Neuron (in vitro differentiated cells): ENCODE measurements around the gene RIPOR3.
"Not testable (repeated sequence)": the region's sequence is repeated elsewhere in the genome, so short reads cannot be mapped to it uniquely, and the experiment has no call there.

Experiments
- H2AFZ ChIP-seq: one replicate; pipeline ENCODE4 v1.6.1; 2013; ENCODE audit warnings: low read depth, mild to moderate bottlenecking, inconsistent platforms, low read length, moderate library complexity
- H3K27me3 ChIP-seq: one replicate; pipeline ENCODE4 v1.6.1; 2013; ENCODE audit warnings: low read length; ENCODE audit not compliant: insufficient read depth
- H3K36me3 ChIP-seq: one replicate; pipeline ENCODE4 v1.6.1; 2013; ENCODE audit warnings: low read length; ENCODE audit not compliant: insufficient read depth
- H3K4me1 ChIP-seq: one replicate; pipeline ENCODE4 v1.6.1; 2013; ENCODE audit warnings: low read length; ENCODE audit not compliant: insufficient read depth
- H3K4me3 ChIP-seq: 2 replicates; pipeline ENCODE4 v1.5.1; 2013; ENCODE audit warnings: mild to moderate bottlenecking, low read length, moderate library complexity
- H3K9me3 ChIP-seq: one replicate; pipeline ENCODE4 v1.6.1; 2013; ENCODE audit warnings: low read length

Gene RIPOR3

DNA sequence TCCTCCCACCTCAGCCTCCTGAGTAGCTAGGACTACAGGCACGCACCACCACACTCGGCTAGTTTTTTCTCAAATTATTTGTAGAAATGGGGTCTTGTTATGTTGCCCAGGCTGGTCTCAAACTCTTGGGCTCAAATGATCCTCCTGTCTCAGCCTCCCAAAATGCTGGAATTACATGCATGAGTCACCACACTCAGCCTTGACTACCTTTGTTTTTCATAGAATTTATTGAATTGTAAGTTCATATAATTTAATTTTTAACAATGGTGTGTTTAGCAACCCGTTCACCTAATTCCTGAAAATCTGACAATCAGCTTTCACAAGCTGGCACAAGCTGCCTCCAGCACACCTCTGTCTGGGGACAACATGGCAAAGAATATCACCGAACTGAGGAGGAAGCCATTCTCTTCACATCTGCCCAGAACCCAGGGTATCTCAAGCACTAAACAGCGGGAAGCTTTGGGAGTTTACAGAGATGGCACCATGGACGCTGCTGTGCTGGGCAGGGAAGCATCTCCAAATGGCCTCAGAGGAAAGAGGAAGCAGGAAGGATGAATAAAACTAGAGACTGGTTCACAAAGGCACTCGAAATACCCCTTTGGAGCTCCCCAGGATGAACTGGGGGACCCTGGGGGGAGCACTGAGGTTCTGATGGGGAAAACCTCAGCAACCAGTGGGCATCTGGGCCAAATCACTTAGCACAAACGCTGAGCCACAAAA lies 2.9 kb downstream of the RIPOR3 start:
- Histone ChIP-seq H3K4me1 (peaks cover 26% of the 10 kb centered on the region), H3K9me3 (no peaks in the 10 kb centered on the region), H2AFZ (no peak overlapping the region), H3K27me3 (peaks cover 13% of the 10 kb centered on the region), H3K36me3 (no peaks in the 10 kb centered on the region), H3K4me3 (no peak overlapping the region)

DNA sequence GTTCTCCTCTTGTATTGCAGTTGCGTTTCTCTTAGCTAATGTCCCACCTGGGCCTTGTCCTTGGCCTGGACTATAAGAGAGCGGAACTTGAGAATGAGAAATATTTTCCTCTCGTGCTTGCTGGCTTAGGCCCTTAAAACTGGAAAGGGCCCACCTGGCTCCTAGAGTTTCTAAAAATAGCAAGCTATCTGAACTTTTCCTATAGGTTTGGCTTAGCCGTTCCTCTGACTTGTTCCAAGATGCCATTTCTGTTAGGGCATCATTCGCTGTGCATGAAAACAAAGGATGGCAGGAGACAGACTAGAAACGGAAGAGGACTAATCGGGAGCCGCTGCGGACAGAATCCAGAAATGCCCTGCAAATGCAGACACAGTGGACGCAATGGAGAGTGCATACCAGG lies 4.5 kb downstream of the RIPOR3 start:
- Histone ChIP-seq H3K4me1 (peaks cover 19% of the 10 kb centered on the region), H3K27me3 (peaks cover 13% of the 10 kb centered on the region), H3K36me3 (no peaks in the 10 kb centered on the region), H3K9me3 (no peaks in the 10 kb centered on the region), H2AFZ (no peak overlapping the region), H3K4me3 (no peak overlapping the region)

DNA sequence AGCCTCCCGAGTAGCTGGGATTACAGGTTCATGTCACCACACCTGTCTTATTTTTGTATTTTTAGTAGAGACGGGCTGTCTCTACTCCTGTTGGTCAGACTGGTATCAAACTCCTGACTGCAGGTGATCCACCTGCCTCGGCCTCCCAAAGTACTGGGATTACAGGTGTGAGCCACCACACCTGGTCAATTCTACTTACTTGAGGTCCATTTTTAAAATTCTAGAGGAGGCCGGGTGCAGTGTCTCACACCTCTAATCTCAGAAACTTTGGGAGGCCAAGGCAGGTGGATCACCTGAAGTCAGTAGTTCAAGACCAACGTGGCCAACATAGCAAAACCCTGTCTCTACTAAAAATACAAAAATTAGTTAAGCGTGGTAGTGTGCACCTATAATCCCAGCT lies 7.8 kb downstream of the RIPOR3 start:
- Histone ChIP-seq H3K27me3 (peaks cover 2% of the 10 kb centered on the region), H3K4me1 (peaks cover 3% of the 10 kb centered on the region), H2AFZ (no peak overlapping the region), H3K4me3 (no peak overlapping the region), H3K9me3 (no peaks in the 10 kb centered on the region), H3K36me3 (no peaks in the 10 kb centered on the region)

DNA sequence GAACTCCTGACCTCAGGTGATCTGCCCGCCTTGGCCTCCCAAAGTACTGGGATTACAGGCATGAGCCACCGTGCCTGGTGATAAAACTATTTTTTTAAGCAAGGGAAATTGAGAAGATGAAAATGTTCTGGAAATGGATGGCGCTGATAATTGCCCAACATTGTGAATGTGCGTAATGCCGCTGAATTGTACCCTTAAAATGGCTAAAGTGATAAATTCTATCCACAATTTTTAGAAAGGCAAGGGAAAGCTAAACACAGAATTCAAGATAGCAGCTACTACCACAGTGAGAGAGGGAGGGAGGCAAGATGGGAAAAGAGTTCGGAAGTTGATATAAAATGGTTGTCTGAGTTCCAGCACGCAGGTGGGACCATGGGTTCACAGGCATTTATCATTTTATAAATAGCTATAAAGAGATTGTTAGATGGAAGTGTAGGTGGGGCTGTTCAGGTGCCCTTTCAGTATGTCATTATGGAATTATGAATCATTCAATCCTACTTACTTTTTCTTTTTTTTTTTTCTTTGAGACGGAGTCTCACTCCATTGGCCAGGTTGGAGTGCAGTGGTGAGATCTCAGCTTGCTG lies 8.3 kb downstream of the RIPOR3 start:
- H3K9me3 ChIP-seq = no peaks in the 10 kb centered on the region
- H3K4me3 ChIP-seq = no peak overlapping the region
- H3K4me1 ChIP-seq = peaks cover 3% of the 10 kb centered on the region
- H3K27me3 ChIP-seq = peaks cover 2% of the 10 kb centered on the region
- H2AFZ ChIP-seq = no peak overlapping the region
- no peaks in the 10 kb centered on the region for H3K36me3 ChIP-seq

DNA sequence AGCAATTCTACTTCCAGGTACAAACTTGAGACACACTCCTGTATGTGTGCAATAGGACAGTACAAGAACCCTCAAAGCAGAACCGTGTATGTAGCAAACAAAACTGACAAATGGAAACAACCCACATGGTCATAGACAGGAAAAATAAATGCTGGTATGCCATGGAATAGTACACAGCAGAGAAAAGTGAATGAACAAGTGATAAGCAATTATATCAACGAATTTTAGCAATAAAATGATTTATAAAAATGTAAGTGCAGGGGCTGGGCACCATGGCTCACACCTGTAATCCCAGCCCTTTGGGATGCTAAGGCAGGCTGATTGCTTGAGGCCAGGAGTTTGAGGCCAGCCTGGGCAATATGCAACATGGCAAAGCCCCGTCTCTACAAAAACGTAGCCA lies 9.3 kb downstream of the RIPOR3 start:
- Histone ChIP-seq H3K9me3 (no peaks in the 10 kb centered on the region), H2AFZ (no peak overlapping the region), H3K4me1 (peaks cover 3% of the 10 kb centered on the region), H3K27me3 (peaks cover 2% of the 10 kb centered on the region), H3K36me3 (no peaks in the 10 kb centered on the region), H3K4me3 (no peak overlapping the region)

DNA sequence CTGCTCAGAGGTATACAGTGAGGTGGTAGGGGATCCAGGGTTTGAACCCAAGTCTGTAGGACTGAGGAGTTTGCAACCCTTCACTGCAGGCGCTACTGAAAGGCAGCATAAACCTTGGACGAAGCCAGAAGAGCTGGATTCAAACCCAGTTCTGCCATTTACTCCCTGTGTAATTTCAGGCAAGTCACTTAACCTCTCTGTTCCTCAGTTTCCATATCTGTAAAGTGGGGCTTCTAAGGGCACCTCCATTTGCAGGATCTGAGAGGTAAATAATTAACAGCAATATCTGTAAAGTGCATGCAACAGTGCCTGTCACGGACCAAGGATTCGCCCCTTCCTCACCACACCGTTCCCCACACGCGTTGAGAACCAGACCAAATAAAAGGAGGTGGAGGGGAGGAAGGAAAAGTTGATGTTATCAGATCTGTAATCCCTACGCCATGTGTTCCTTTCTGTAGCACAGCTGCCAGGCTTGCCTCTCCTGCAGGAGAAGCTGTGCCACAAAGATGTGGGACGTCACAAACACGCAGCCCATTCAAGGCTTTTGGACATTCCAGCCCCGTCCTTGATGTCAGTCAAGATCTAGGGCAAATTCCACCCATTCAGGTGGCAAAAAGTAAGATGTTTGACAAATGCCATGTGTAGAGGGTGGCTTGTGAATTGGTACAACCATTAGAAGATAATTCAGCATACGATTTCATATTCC lies 9.8 kb downstream of the RIPOR3 start:
- H3K9me3 ChIP-seq = no peaks in the 10 kb centered on the region
- no peaks in the 10 kb centered on the region for H3K36me3 ChIP-seq
- H3K27me3 ChIP-seq = peaks cover 2% of the 10 kb centered on the region
- no peak overlapping the region for H2AFZ ChIP-seq
- peaks cover 3% of the 10 kb centered on the region for H3K4me1 ChIP-seq
- no peak overlapping the region for H3K4me3 ChIP-seq

DNA sequence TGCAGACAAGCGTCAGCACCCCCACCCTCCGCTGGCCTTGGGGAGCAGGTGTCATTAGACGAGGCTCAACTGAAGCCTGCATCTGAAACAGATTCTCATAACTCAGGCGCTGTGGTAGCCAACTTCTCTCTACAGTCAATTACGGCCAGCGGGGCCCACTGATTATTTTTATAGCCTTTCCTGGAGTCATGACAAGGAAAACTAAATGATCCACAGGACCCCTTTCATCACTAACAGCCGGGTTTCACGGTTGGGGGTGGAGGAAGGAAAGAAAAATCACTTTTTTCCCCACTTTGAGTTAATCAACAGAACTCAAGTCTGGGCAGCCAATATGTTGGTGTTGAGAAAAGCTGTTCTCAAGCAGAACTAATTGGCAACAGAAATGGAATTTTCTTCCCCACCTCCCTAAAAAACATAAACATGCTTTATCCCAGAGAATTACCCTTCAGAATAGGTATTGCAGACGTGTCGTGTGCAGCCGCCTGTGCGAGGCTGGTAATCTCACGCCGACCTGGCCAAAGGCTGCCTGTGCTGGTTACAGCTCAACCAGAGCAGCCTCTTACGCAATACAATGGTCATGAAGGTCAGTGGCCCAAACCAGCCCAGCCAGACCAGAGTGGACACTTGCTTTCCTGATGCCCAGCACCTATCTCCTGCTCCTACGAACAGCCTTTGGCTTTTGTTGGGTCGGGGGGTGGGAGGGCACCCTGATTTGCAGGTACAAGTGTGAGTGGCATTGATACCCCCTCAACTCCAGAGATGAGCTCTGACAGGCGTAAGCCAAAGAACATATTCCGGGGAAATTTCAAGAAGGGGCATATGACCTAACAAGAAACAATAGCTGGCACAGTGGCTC lies 11.0 kb downstream of the RIPOR3 start:
- Histone ChIP-seq H3K36me3 (no peaks in the 10 kb centered on the region), H3K4me1 (peaks cover 3% of the 10 kb centered on the region), H3K4me3 (no peak overlapping the region), H3K27me3 (peaks cover 2% of the 10 kb centered on the region), H2AFZ (no peak overlapping the region), H3K9me3 (no peaks in the 10 kb centered on the region)

DNA sequence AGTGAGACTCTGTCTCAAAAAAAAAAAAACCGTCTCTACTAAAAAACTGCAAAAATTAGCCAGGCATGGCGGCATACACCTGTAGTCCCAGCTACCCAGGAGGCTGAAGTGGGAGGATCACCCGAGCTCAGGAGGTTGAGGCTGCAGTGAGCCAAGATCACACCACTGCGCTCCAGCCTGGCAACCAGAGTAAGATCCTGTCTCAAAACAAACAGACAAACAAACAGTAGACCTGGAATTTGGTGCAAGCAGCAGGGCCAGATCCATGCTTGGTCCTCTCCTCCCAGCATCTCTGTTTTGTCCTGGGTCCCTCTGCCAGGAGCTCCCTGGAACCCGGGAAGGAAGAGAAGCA lies 11.6 kb downstream of the RIPOR3 start:
- H2AFZ ChIP-seq = no peak overlapping the region
- no peak overlapping the region for H3K4me3 ChIP-seq
- H3K27me3 ChIP-seq = peaks cover 2% of the 10 kb centered on the region
- H3K9me3 ChIP-seq = no peaks in the 10 kb centered on the region
- H3K36me3 ChIP-seq = no peaks in the 10 kb centered on the region
- H3K4me1 ChIP-seq = peaks cover 3% of the 10 kb centered on the region

DNA sequence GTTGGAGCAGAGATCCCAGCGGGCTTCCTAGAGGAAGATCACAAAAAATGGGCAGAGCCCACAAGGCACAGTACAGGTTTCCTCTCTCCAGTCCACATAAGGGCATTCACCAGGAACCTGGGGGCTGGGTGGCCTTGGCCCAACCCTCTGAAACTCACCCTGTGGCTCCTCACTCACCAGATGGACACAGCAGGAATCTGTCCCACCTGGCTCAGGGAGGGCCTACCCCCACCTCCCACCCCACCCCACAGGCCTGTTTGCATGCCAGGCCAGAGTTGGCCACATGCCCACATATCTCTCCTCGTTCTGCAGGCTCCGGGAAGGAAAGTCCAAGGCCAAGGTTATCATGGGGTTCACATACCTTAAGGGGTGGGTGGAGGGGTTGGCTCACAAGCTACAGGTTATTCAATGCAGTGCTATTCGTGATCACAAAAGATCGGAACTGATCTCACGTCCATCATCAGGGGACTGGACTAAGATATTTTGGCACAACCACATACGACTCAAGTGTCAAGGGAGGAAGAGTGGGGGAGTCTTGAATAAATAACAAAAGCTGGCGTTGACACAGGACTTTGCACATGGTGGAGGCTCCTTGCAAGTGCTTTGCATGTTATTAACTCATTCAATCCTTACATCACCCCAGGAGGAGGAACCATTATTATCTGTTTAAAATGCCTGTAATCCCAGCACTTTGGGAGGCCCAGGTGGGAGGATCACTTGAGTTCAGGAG lies 13.0 kb downstream of the RIPOR3 start:
- no peak overlapping the region for H2AFZ ChIP-seq
- no peaks in the 10 kb centered on the region for H3K27me3 ChIP-seq
- H3K9me3 ChIP-seq = no peaks in the 10 kb centered on the region
- H3K4me1 ChIP-seq = peaks cover 3% of the 10 kb centered on the region
- no peaks in the 10 kb centered on the region for H3K36me3 ChIP-seq
- H3K4me3 ChIP-seq = no peak overlapping the region

DNA sequence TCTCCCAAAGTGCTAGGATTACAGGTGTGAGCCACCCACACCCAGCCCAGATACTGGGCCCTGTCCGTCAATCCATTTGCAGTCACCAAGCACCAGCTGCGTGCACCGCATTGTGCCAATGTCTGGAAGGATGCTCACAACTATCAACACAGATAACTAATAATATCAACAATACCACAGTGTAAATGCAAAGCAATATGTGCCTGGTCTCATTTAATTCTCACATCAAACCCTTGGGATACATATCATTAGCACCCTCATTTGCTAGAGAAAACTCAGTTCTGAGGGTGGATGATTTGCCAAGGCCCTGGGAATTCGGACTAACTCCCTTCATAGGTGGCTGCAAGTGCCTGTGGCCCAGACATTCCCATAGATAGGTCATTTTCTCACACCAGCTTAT lies 14.5 kb downstream of the RIPOR3 start:
- Histone ChIP-seq H3K9me3 (no peaks in the 10 kb centered on the region), H3K27me3 (no peaks in the 10 kb centered on the region), H3K4me3 (no peak overlapping the region), H3K4me1 (peaks cover 3% of the 10 kb centered on the region), H3K36me3 (no peaks in the 10 kb centered on the region), H2AFZ (no peak overlapping the region)

DNA sequence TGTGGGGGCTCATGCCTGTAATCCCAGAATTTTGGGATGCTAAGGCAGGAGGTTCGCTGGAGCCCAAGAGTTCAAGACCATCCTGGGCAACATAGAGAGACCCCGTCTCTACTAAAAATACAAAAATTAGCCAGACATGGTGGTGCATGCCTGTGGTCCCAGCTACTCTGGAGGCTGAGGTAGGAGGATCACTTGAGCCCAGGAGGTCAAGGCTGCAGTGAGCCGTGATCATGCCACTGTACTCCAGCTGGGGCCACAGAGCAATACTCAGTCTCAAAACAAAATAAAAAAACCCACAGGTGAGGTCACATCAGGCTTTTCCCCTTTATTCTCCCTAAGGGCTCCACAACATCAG lies 15.0 kb downstream of the RIPOR3 start:
- H3K4me1 ChIP-seq, H3K36me3 ChIP-seq, H3K9me3 ChIP-seq, H3K27me3 ChIP-seq, H2AFZ ChIP-seq, H3K4me3 ChIP-seq: not testable (repeated sequence)

DNA sequence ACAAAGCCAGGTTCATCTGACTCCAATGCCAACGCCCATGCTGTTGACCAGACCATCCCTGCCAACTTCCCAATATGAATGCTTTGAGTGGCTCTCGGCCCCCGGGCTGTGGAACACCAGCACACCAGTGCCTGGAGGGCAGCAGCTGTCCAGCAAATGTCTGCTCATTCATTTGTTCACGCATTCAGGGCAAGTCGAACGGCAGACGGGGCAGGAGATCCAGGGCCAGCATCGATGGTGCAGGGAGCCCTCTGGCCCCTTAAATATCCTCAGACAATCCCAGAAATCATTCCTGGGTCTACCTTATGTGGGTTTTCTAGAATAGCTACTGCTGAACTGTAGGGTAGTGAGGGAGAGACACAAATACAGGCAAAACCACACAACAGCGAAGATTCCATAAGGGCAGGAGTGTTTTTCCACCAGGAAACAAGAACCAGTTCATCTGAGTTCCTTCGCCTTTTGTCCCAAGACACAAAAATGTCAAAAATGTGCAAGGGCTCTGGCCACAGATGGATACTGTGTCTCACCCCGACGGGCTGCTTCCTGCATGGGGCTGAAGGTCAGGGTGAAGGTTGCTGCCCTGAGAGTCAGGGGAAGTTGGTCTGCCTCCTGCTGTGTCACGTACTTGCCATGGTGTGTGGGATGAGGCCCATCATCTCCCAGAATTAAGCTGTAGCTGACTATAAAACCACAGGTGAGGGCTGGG lies 15.5 kb downstream of the RIPOR3 start:
- no peaks in the 10 kb centered on the region for H3K36me3 ChIP-seq
- no peaks in the 10 kb centered on the region for H3K27me3 ChIP-seq
- peaks cover 3% of the 10 kb centered on the region for H3K4me1 ChIP-seq
- no peak overlapping the region for H2AFZ ChIP-seq
- H3K9me3 ChIP-seq = no peaks in the 10 kb centered on the region
- no peak overlapping the region for H3K4me3 ChIP-seq
